Measurements from ENCODE around the gene FOXL1. TPM values are rescaled to one million over a fixed set of nuclear protein-coding genes. Genes with fewer than 3 reads are reported as not detected.

Gene FOXL1
- total RNA-seq, 4 donors from 2014 or later: 0.45 to 1.9 (median 1.1) TPM

GRCh38 chr16:86597126-86597879 is 19.0 kb downstream of the FOXL1 start:
- no peaks in the 10 kb centered on the region for H3K36me3 ChIP-seq
- H3K9me3 ChIP-seq: no peaks in the 10 kb centered on the region
- TF ChIP-seq POLR2A (IDR thresholded peaks at IDR 0.05) (no peak), CTCF (IDR thresholded peaks at IDR 0.05) (no peak)
- 65 to 75% methylated on average over 18 of the region's 18 CpGs for WGBS, 2 donors
- H3K4me1 ChIP-seq: no peaks in the 10 kb centered on the region
- H3K27ac ChIP-seq: no peak overlapping the region
- H3K4me3 ChIP-seq (replicated peaks in 1 of 3): no peak overlapping the region
- no peaks in the 10 kb centered on the region for H3K27me3 ChIP-seq
- DNase-seq: no peak
- intact Hi-C loops (cut with DNase I): no loop called here

- Histone ChIP-seq H3K4me3 (replicated peaks in 1 of 3) (no peak overlapping the region), H3K9me3 (no peaks in the 10 kb centered on the region), H3K4me1 (no peaks in the 10 kb centered on the region), H3K36me3 (no peaks in the 10 kb centered on the region), H3K27ac (no peak overlapping the region), H3K27me3 (no peaks in the 10 kb centered on the region)
- TF ChIP-seq CTCF (IDR thresholded peaks at IDR 0.05) (no peak), POLR2A (IDR thresholded peaks at IDR 0.05) (no peak)
- intact Hi-C loops (cut with DNase I): no loop called here
- DNase-seq: no peak
- WGBS, 2 donors: 61 to 64% methylated on average over 7 of the region's 7 CpGs
Observed at GRCh38 chr16:86597880-86598606, 19.7 kb downstream of the FOXL1 start.

- no peaks in the 10 kb centered on the region for H3K9me3 ChIP-seq
- no peak overlapping the region for H3K27ac ChIP-seq
- no peak for DNase-seq
- TF ChIP-seq POLR2A (IDR thresholded peaks at IDR 0.05) (no peak), CTCF (IDR thresholded peaks at IDR 0.05) (no peak)
- no peaks in the 10 kb centered on the region for H3K27me3 ChIP-seq
- 77 to 82% methylated on average over 22 of the region's 22 CpGs for WGBS, 2 donors
- no peaks in the 10 kb centered on the region for H3K4me1 ChIP-seq
- intact Hi-C loops (cut with DNase I): no loop called here
- no peaks in the 10 kb centered on the region for H3K36me3 ChIP-seq
- no peak overlapping the region for H3K4me3 ChIP-seq (replicated peaks in 1 of 3)
Observed at GRCh38 chr16:86598607-86599565, 20.5 kb downstream of the FOXL1 start.

- intact Hi-C loops (cut with DNase I): no loop called here
- no peak for DNase-seq
- Histone ChIP-seq H3K4me3 (replicated peaks in 1 of 3) (no peak overlapping the region), H3K4me1 (no peaks in the 10 kb centered on the region), H3K27me3 (no peaks in the 10 kb centered on the region), H3K9me3 (no peaks in the 10 kb centered on the region), H3K27ac (no peak overlapping the region), H3K36me3 (no peaks in the 10 kb centered on the region)
- TF ChIP-seq POLR2A (IDR thresholded peaks at IDR 0.05): no peak
- no peak for TF ChIP-seq CTCF (IDR thresholded peaks at IDR 0.05)
- WGBS, 2 donors: 78 to 93% methylated on average over 2 of the region's 2 CpGs
Observed at GRCh38 chr16:86601356-86601755, 23.0 kb downstream of the FOXL1 start.
